T-helper 17 cell (primary cell): ENCODE results near the gene EIF4B. TPM values are rescaled to one million over a fixed set of nuclear protein-coding genes. Genes with fewer than 3 reads are reported as not detected.
A peak's percentile ranks its signal among the peaks of the same experiment; 100 is the strongest.

Experiments used
- ATAC-seq: fragments of 150-1000 bp; cut with Tn5 transposase; 2 replicates; pipeline ENCODE4 v1.10.0; 2021; ENCODE audit warnings: mild to moderate bottlenecking, moderate library complexity
- DNase-seq, 3 donors: peaks; one replicate each; pipeline versions ENCODE4 v3.0.0 to v3.0.0-alpha.2; 2020 to 2021
- H3K9me3 ChIP-seq: one replicate; pipeline ENCODE4 v1.7.0; 2013; ENCODE audit warnings: low read length, mild to moderate bottlenecking; ENCODE audit not compliant: control insufficient read depth, poor library complexity, severe bottlenecking
- H3K27ac Mint-ChIP-seq: one replicate; pipeline ENCODE4 v1.8.0; 2022; ENCODE audit warnings: mild to moderate bottlenecking, moderate library complexity, mixed read lengths
- H3K27me3 Mint-ChIP-seq: one replicate; pipeline ENCODE4 v1.8.0; 2022; ENCODE audit warnings: mixed read lengths
- H3K36me3 Mint-ChIP-seq: one replicate; pipeline ENCODE4 v1.8.0; 2022; ENCODE audit warnings: low read depth, mixed read lengths
- H3K4me1 Mint-ChIP-seq: one replicate; pipeline ENCODE4 v1.8.0; 2022; ENCODE audit warnings: mild to moderate bottlenecking, mixed read lengths
- H3K4me3 Mint-ChIP-seq: one replicate; pipeline ENCODE4 v1.8.0; 2022; ENCODE audit warnings: mild to moderate bottlenecking, moderate library complexity, mixed read lengths
- total RNA-seq, 4 donors: library from RNA in 2 of 4; stranded (reverse) in 2 of 4; gene quantifications; one replicate each; pipeline ENCODE4 v1.2.3 and lab custom pipeline; 2022 to 2026

The EIF4B gene
- total RNA-seq, 2 donors from 2014 or later, result 635 to 667 TPM

DNA sequence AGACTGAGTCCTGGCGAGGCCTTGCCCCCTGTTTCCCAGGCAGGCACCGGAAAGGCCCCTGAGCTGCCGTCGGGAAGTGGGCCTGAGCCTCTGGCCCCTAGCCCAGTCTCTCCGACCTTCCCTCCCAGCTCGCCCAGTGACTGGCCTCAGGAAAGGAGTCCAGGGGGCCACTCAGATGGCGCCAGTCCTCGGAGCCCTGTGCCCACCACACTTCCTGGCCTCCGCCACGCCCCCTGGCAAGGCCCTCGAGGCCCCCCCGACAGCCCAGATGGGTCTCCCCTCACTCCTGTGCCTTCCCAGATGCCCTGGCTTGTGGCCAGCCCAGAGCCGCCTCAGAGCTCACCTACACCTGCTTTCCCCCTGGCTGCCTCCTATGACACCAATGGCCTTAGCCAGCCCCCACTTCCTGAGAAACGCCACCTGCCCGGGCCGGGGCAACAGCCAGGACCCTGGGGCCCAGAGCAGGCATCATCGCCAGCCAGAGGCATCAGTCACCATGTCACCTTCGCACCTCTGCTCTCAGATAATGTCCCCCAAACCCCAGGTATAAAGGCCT, 54.5 kb downstream of the EIF4B start:
- Mint-ChIP-seq H3K27me3 (no peaks in the 10 kb centered on the region), H3K4me3 (no peak overlapping the region), H3K36me3 (peaks cover 2% of the 10 kb centered on the region), H3K27ac (no peak overlapping the region), H3K4me1 (peaks cover 6% of the 10 kb centered on the region)
- ATAC-seq, result no peak
- no peaks in the 10 kb centered on the region for H3K9me3 ChIP-seq
- no peak for DNase-seq

DNA sequence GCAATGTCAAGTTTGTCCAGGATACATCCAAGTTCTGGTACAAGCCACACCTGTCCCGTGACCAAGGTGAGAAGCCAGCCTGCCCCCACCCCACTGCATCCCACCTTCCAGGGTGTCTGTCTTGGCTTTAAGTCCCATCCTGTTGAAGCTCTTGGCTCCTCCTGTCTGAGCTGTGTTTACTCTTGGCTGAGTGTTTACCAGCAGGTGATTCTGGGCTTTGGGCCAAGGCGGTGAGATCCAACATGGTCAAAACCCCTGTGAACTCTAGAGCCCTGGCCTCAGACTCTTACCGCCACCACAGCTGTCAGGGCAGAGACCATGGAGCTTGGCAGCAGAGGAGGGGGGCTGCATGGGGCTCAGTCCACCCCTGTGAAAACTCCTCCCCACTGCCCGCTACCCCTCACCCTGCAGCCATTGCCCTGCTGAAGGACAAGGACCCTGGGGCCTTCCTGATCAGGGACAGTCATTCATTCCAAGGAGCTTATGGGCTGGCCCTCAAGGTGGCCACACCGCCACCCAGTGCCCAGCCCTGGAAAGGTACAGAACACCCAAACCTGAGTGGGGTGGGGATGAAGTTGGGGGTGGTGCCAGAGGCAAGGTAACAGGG, 55.3 kb downstream of the EIF4B start:
- DNase-seq, result no peak
- H3K36me3 Mint-ChIP-seq, result peaks cover 3% of the 10 kb centered on the region
- no peak for ATAC-seq
- peak overlapping the region; percentile 36 for H3K4me3 Mint-ChIP-seq
- no peaks in the 10 kb centered on the region for H3K9me3 ChIP-seq
- H3K27me3 Mint-ChIP-seq, result no peaks in the 10 kb centered on the region
- no peak overlapping the region for H3K27ac Mint-ChIP-seq
- peaks cover 11% of the 10 kb centered on the region for H3K4me1 Mint-ChIP-seq

DNA sequence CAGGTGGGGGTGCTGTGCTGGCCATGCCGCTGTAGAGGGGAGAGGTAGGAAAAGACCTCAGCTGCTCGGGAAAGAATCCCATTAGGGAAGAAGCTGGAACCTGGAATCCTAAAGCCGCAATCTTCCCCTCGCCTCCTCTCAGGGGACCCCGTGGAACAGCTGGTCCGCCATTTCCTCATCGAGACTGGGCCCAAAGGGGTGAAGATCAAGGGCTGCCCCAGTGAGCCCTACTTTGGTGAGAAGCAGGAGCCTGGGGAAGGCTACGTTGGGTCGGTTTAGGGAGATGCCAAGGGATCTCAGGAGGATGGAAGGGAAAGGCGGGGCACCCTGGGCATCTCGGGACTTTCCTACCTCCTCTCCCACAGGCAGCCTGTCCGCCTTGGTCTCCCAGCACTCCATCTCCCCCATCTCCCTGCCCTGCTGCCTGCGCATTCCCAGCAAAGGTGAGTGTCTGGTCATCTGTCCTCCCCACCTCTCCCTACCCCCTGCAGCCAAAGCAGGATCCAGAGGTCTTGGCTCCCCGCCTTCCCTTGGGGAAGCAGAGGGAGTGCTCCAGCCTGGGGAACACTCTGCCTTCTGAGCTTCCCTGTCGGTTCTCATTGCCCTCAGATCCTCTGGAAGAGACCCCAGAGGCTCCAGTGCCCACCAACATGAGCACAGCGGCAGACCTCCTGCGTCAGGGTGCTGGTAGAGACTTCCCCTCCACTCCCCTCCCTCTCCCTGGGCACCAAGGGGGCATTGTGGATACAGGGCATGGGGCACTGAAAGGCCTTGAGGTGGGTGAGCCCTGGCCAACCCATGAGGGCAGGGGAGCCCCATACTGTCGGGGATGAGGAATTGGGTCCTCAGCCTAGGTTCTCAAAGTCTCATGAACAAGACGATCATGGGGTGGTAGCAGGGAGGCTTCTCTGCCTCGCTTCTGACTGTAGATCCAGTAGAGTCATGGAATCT, 56.0 kb downstream of the EIF4B start:
- no peaks in the 10 kb centered on the region for H3K27me3 Mint-ChIP-seq
- peak overlapping the region; percentile 36 for H3K4me3 Mint-ChIP-seq
- ATAC-seq (no peak), DNase-seq (no peak)
- H3K4me1 Mint-ChIP-seq, result peaks cover 11% of the 10 kb centered on the region
- H3K36me3 Mint-ChIP-seq, result peaks cover 4% of the 10 kb centered on the region
- no peaks in the 10 kb centered on the region for H3K9me3 ChIP-seq
- H3K27ac Mint-ChIP-seq, result no peak overlapping the region

DNA sequence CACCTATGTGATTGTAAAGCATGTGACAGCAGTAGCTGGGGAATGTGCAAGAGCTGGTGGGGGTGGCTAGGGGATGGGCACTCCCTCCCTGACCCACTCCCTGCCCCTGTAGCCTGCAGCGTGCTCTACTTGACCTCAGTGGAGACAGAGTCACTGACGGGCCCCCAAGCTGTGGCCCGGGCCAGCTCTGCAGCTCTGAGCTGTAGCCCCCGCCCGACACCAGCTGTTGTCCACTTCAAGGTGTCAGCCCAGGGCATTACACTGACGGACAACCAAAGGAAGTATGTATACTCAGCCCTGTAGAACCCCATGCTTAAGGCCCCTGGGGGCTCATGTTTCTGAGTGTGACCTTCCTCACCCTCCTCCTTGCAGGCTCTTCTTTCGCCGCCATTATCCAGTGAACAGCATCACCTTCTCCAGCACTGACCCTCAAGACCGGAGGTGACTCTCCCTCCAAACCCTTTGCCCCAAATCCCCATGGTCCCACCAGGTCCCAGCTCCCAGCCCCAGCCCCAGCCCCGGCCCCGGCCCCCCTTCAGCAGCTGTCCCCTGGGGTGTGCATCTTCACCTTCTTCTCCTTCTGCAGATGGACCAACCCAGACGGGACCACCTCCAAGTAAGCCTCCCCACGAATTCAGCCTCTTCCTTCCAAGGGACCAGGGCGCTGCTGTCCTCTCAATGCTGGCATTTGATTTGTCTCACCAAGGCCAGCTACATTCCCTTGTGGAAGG, 56.9 kb downstream of the EIF4B start:
- H3K27me3 Mint-ChIP-seq, result no peaks in the 10 kb centered on the region
- H3K4me3 Mint-ChIP-seq, result no peak overlapping the region
- H3K4me1 Mint-ChIP-seq, result peaks cover 13% of the 10 kb centered on the region
- H3K36me3 Mint-ChIP-seq, result peaks cover 4% of the 10 kb centered on the region
- no peak for ATAC-seq
- no peak overlapping the region for H3K27ac Mint-ChIP-seq
- H3K9me3 ChIP-seq, result no peaks in the 10 kb centered on the region
- no peak for DNase-seq

DNA sequence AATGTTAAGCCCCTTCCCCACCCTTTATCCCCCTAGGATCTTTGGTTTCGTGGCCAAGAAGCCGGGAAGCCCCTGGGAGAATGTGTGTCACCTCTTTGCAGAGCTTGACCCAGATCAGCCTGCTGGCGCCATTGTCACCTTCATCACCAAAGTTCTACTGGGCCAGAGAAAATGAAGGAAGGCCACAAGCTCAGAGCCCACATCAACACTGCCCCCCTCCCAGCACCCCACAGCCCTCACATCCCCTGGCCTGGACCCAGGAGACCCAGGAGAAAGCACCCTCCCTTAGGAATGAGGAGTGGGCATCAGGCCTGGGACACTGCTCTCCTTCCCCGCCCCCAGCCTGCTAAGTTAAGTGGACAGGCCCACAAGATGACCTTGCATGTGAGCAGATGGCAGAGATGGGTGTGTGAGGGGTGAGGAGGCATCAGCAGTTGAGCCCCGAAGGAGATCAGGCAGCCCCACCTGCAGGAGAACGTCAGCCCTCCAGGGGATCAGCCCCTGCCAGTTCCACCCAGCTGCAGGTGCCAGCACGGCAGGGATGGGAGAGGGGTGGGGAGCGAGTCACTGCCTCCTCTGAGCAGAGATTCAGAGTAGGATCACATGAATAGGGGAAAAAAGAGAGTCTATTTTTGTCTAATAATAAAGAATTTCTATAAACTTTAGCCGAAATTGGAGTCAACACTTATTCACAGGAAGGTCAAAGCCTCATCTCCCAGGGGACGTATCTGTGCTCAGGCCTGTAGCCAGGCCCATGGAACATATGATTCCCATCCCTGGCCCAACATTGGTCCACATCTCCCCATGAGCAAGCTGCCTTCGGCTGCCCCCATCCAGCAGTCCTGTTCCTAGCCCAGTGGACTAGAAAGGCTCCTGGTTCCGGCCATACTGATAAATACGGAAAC, 57.7 kb downstream of the EIF4B start:
- no peak overlapping the region for H3K27ac Mint-ChIP-seq
- H3K4me1 Mint-ChIP-seq, result peaks cover 14% of the 10 kb centered on the region
- ATAC-seq, result no peak
- no peaks in the 10 kb centered on the region for H3K9me3 ChIP-seq
- peaks cover 4% of the 10 kb centered on the region for H3K36me3 Mint-ChIP-seq
- H3K27me3 Mint-ChIP-seq, result no peaks in the 10 kb centered on the region
- DNase-seq, result no peak
- no peak overlapping the region for H3K4me3 Mint-ChIP-seq

DNA sequence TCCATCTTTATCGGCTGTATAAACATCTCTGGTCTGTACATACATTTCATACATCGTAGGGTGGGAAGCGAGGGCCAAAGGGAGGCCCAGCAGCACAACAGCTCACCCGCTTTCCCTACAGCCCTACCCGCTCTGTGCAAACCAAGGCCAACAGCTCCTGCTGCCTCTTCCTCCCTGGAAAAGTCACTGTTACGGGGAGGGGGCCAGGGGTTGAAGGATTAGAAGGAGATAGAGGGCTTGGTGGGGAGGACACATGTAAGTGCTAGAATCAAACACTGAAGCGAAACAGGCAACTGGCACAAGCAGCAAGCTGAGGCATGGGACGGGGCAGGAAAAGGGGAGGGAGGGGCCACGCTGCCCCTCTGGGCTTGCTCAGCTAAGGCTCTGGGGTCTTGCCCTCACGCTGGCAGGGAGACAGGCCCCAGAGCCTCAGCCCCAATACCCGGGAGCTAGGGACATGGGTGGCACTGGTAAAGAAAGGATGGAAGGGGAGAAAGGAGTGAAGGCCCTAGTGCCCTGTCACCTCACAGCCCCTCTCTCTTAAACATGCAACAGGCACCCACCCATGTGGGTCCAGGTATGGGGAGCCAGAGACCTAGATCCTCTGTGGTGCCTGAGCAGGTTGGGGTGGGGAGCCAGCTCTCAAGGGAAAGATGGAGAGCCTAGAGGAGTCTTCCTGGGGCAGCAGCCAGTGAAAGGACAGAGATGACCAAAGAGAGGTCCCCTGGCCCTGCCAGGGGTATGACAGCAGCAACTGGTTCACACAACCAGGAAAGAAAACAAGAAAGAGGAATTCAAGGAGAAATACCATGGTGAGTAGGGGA, 58.6 kb downstream of the EIF4B start:
- no peak for ATAC-seq
- Mint-ChIP-seq H3K27me3 (no peaks in the 10 kb centered on the region), H3K36me3 (peaks cover 4% of the 10 kb centered on the region), H3K4me3 (no peak overlapping the region), H3K27ac (no peak overlapping the region), H3K4me1 (peaks cover 14% of the 10 kb centered on the region)
- no peak for DNase-seq
- H3K9me3 ChIP-seq, result no peaks in the 10 kb centered on the region

DNA sequence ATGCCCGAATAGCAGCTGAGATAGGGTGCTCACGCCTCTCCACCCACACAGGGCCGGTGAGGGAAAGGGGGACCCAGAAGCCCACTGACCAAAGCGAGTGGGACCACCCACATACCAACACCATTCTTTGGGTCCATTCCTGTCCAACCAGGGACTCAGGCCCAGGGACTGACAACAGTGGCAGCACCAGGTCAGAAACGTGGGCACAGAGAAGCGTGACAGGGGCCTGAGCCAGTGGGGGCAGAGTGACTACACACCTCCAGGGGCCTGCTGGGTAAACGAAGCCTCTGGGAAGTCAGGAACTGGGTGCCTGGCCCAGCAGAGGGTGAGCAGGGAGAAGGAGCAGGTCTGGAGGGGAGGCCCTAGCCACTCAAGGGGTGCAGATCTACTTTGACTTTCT, 59.2 kb downstream of the EIF4B start:
- no peaks in the 10 kb centered on the region for H3K9me3 ChIP-seq
- ATAC-seq (no peak), DNase-seq (no peak)
- peak overlapping the region; percentile 81 for H3K27ac Mint-ChIP-seq
- H3K27me3 Mint-ChIP-seq, result no peaks in the 10 kb centered on the region
- H3K4me1 Mint-ChIP-seq, result peaks cover 15% of the 10 kb centered on the region
- no peak overlapping the region for H3K4me3 Mint-ChIP-seq
- peaks cover 4% of the 10 kb centered on the region for H3K36me3 Mint-ChIP-seq

DNA sequence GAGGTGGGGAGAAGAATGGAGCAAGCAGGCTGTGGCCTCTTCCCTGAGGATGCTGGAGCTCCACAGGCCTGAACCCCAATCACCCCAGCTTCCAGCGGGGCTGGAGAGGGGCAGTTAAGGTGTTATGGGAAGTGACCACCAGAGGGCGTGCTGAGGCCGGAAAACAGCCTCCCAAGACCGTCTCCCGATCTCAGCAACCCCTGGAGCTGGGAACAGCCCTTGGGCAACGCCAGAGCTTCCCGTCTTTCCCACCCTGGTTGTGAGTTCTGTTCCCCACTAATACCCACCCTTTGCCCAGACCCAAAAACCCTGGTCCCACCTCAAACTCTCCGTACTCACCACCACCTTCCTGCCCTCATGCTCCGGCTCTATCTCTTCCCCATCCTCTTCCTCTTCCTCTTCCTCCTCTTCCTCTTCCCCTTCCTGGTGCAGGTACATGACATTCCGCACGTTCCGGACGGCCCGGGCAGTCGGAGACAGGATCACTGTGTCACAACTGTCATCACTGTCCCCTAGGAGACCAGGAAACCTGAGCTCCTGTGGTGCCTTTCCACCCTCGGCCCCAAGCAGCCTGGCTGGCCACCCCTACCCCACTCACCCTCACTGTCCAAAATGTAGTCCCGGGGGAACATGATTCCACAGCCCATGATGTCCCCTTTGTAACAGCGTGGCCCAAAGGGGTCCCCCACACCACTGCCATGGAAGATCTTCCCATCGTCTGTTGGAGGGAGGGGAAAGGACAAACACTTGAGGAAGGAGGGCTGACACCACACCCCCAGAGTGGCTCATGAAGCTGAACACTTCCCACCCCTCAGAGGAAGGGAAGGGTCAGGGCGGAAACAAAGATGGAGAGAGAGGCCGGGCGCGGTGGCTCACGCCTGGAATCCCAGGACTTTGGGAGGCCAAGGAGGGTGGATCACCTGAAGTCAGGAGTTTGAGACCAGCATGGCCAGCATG, 60.0 kb downstream of the EIF4B start:
- peak overlapping the region; percentile 81 for H3K27ac Mint-ChIP-seq
- peak; percentile 69 for ATAC-seq
- H3K9me3 ChIP-seq, result no peaks in the 10 kb centered on the region

DNA sequence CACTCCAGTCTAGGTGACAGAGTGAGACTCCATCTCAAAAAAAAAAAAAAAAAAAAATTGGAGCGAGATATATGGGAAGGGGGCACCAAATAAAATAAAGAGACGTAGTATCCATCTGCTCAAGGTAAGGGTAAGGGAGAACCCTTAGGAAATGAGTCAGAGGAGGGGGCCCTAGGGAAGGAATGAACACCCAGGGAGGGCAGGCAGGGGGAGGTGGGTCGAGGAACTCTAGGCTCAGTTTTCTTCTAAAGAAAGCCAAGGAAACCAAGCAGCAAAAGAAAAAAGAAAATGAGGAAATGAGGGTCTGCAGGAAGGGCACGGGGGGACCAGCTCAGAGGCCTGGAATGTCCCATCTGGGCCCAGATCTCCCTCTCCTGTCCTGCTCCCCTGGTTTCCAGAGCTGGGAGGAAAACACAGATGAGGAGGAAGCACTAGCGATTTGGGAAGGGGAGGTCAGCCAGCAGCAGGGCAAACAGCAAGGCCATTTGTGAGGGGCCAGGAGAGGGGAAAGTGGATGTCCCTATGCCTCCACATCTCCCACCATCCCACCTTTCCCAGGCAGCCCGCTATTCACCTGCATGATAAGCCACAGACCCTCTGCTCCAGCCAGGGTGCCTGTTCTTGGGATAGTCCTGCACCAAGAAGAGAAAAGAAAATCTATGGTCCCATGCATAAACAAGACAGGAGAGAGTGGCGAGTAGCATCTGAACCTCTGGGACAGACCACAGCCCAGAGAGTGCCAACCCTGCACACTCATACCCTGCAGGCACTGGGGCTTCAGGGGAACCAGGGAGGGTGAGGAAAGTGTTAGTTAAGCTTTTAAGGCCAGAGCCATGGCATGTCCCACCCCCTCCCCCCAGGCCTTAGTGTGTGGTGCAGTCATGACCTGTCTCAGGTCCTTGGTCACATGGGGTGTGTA, 61.1 kb downstream of the EIF4B start:
- peaks cover 22% of the 10 kb centered on the region for H3K4me1 Mint-ChIP-seq

More for the DNA sequence above, 60.0 kb downstream of the EIF4B start:
- peak; percentile 56 to 62 (median 59) for DNase-seq
- peak overlapping the region; percentile 19 for H3K4me3 Mint-ChIP-seq
- H3K36me3 Mint-ChIP-seq, result peaks cover 4% of the 10 kb centered on the region
- no peaks in the 10 kb centered on the region for H3K27me3 Mint-ChIP-seq
- peaks cover 20% of the 10 kb centered on the region for H3K4me1 Mint-ChIP-seq

DNA sequence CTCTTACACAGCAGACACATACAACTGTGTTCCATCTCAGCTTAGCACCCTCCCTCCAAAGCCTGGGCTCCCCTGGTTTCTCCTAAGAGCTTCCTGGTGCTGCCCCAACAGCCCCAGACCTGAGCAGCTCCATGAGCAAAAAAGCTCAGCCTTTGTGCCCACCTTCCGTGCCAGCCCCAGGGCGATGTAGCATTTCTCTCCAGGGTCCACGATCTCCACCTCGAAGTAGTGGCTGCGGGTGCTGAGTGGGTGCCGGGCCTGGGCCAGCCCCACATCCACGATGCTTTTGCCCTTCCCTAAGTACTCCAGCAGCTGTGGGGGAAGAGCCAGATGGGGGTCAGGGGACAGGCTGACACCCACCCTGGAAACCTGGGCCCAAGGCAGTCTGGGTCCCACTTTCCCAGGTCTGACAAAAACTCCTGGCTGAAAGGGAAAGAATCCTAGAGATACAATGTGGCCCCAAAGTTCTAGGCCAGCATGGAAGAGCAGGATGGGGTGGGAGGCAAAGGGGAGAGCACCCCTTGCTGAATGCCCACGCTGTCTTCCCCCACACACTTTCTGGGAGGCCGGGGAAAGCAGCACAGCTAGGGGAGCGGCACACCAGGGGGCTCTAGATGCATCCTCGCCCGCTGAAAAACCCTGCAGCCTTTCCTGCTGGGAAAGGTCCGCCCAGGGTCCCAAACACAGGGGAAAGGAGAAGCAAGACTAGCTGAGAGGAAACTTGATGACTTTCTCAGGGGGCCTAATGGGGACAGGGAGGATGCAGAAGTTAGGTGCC, 61.9 kb downstream of the EIF4B start:
- Mint-ChIP-seq H3K36me3 (peaks cover 4% of the 10 kb centered on the region), H3K27me3 (no peaks in the 10 kb centered on the region), H3K27ac (peak overlapping the region; percentile 62), H3K4me3 (no peak overlapping the region), H3K4me1 (peaks cover 26% of the 10 kb centered on the region)
- ATAC-seq (no peak), DNase-seq (no peak)
- no peaks in the 10 kb centered on the region for H3K9me3 ChIP-seq

More for the DNA sequence above, 61.1 kb downstream of the EIF4B start:
- Mint-ChIP-seq H3K27me3 (no peaks in the 10 kb centered on the region), H3K27ac (peak overlapping the region; percentile 81), H3K36me3 (peaks cover 4% of the 10 kb centered on the region), H3K4me3 (no peak overlapping the region)
- H3K9me3 ChIP-seq, result no peaks in the 10 kb centered on the region
- DNase-seq (no peak), ATAC-seq (no peak)
